ENCODE data around the gene CTDNEP1.

Gene CTDNEP1

DNA sequence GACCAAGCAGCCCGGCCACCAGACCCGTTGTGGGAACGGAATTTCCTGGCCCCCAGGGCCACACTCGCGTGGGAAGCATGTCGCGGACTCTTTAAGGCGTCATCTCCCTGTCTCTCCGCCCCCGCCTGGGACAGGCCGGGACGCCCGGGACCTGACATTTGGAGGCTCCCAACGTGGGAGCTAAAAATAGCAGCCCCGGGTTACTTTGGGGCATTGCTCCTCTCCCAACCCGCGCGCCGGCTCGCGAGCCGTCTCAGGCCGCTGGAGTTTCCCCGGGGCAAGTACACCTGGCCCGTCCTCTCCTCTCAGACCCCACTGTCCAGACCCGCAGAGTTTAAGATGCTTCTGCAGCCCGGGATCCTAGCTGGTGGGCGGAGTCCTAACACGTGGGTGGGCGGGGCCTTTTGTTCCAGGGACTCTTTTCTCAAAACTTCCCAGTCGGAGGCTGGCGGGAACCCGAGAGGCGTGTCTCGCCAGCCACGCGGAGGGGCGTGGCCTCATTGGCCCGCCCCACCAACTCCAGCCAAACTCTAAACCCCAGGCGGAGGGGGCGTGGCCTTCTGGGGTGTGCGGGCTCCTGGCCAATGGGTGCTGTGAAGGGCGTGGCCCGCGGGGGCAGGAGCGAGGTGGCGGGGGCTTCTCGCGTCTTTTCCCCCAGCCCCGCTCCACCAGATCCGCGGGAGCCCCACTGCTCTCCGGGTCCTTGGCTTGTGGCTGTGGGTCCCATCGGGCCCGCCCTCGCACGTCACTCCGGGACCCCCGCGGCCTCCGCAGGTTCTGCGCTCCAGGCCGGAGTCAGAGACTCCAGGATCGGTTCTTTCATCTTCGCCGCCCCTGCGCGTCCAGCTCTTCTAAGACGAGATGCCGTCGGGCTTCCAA, 29.8 kb upstream of the CTDNEP1 start, which contains the start of gene SLC2A4:
TSS of gene SLC2A4 (plus strand) at position 645 of the 879 bp plus-strand sequence. CDS start at position 862, 217 bp downstream.
- H3K4me3 ChIP-seq (ENCODE audit: low read depth, low read length): peak within 1 kb of the TSS; percentile 49
- peak; percentile 73 for DNase-seq (ENCODE audit: low read depth)

DNA sequence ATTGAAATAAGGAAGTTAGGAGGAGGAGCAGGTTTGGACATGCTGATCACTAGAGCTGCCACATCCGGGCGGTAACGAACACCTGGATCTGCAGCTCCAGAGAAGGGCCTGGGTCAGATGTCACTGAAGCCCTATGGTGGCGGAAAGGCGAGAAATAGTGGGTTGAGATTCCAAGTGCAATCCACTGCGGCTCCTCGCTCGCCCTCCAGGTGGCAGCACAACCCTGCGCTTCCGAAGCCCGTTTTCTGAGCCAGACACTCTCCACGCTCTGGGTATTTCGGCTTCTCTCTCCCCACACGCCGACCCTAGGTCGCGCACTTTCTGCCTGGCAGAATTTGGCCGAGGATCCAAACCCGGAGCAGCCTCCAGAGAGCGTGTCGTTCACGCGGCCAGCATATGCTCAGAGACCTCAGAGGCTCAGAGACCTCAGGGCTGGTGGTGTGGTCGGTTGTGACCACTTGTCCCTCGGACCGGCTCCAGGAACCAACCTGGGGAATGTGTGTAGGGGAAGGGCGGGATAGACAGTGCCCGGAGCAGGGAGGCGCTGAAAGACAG, 29.1 kb upstream of the CTDNEP1 start:
- DNase-seq (ENCODE audit: low read depth): no peak

DNA sequence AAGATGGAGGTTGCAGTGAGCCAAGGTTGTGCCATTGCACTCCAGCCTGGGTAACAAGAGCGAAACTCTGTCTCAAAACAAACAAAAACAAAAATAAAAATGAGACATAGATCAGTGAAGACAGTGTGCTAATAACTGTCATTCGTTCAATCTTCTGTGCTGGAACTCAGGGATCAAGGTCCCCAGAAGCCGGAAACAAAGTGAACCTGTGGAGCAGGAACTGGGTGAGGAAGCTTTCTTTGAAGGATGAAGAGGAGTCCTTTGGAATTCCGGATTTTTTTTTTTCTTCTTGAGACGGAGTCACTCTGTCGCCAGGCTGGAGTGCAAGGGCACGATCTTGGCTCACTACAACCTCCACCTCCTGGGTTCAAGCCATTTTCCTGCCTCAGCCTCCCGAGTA, 27.9 kb upstream of the CTDNEP1 start:
- DNase-seq (ENCODE audit: low read depth): no peak
- H3K4me3 ChIP-seq (ENCODE audit: low read depth, low read length): no peak overlapping the region

More for the DNA sequence above, 29.1 kb upstream of the CTDNEP1 start:
- peak overlapping the region; percentile 49 for H3K4me3 ChIP-seq (ENCODE audit: low read depth, low read length)

DNA sequence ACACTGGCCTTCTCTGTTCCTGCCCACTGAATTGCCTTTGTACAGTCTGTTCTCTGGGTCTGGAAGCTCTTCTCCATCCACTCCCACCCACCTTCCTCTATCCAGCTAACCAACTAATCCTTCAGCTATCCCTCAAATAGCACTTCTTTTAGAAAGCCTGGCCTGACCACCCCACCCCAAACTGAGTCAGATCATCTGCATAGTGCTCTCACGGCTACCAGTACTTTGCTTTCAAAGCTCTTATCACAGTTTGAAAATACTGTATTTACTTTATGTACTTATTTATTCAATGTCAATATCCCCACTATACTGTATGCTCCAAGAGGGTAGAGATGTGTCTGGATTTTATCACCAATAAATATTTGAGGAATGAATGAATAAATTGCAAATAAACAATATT, 15.2 kb upstream of the CTDNEP1 start:
- no peak overlapping the region for H3K4me3 ChIP-seq (ENCODE audit: low read depth, low read length)
- no peak for DNase-seq (ENCODE audit: low read depth)

DNA sequence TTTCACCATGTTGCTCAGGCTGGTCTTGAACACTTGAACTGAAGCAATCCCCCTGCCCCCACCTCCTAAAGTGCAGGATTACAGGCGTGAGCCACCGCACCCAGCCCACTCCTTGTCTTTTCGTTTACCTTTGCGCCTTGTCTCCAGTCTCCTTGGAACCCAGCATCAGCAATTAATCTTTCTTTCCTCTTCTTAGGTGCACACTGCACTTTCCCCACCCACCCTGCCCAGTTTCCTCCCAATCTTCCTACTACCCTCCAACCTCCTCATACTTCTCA, 12.2 kb upstream of the CTDNEP1 start:
- no peak overlapping the region for H3K4me3 ChIP-seq (ENCODE audit: low read depth, low read length)
- no peak for DNase-seq (ENCODE audit: low read depth)

DNA sequence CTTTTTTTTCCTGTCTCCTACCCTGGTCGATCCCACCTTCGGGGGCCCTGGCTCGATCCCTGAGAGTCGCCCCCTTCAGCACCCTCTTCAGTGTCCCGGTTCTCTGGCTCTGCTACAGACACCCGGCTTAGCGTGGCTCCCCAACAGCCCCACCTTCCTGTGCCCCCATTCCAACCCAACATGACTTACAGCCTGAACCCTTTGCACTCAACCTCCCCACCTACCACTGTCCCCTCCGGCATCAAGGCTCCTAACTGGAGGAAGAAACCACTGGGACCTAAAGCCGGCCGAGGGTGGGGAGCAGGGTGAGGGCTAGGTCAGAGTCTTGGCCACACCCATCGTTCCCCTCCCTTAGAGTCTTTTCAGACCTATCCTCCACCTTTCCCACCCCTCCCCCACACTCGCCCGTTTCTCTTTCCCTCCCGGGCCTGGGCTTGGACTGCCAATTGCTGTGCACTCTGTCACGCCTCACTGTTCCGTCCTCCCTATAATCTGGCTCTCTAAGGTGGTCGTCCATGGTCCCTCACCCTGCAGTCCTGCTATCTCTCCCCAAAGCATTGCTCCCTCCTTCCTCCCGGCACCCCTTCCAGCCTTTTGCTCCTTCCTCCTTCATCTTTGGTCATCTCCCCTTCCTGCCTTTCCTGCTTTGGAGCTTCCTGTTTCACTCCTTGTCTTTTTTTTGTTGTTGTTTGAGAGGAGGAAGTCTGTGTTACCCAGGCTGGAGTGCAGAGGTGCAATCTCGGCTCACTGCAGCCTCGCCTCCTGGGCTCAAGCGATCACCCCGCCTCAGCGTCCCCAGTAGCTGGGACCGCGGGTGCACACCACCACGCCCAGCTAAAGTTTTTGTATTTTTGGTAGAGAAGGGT, 11.6 kb upstream of the CTDNEP1 start:
- no peak overlapping the region for H3K4me3 ChIP-seq (ENCODE audit: low read depth, low read length)
- no peak for DNase-seq (ENCODE audit: low read depth)

DNA sequence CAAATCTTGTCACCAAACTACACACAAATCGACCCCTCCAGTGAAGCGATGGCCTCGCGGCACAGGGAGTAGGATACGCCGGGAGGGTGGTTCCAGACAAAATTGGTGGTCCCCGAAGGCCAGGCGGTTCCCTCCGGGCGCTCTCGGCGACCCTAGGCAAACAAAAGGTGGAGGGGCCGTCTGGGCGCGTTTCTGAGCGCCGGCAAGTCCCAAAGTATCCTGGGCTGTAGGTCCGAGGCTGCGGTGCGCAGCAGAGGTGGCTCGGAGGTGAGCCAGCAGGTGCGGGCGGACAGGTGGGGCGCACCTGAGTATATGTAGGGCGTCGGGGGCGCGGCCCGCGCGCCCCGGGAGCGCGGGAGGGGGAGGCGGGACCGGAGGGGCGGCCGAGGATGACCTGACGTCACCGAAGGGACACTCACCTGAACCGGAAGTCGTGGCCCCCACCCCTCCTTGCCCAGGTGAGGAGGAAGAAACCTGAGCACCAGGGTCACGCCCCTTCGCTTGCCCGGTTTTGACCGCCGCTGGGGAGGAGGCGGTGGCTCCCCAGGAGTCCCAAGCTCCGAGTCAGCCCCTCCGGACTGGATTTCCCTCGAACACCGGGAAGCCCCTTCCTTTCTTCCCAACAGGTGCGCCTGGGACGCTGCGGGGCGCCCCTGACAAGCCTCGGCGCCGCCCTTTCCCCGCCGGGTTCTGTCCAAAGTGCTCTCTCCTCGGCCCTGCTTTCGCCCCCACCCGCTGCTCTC, 10.8 kb upstream of the CTDNEP1 start, which contains the start of gene CLDN7:
TSS of gene CLDN7 (minus strand) at position 287 of the 743 bp plus-strand sequence. CDS start 435 bp downstream, outside the sequence.
- DNase-seq (ENCODE audit: low read depth): no peak
- peak within 1 kb of the TSS; percentile 40 for H3K4me3 ChIP-seq (ENCODE audit: low read depth, low read length)

DNA sequence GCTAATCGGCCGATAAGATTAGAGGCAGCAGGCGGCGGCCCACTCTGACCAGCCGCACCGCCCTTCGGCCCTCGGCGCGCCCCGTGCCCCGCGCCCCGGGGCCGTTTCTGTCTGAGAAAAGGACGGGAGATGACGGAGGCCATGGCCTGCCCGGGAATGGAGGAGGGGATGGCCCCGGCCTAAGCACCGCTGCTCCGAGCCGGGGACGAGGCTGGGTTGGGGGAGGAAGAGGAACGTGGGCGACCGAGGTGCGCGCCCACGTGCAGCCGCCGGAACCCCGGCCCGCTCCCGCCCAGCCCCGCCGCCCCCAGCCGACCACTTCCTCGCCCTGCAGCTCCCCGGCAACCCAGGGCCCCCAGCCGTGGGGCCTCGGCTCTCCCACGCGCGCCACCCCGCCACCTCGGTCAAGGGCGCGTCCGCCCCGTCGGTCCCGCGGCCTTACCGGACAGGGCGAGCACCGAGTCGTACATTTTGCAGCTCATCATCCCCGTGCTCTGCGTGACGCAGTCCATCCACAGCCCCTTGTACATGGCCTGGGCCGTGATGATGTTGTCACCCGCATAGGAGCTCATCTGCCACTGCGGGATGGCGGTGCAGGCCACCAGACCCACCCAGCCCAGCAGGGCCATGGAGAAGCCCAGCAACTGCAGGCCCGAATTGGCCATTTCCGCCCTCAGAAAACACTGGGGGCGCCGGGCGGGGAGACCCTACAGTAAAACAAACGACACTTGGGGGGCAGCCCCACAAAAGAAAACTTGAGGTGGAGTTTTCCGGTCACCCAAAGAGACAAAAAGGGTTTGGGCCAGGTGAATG, 10.1 kb upstream of the CTDNEP1 start:
- H3K4me3 ChIP-seq (ENCODE audit: low read depth, low read length): peak overlapping the region; percentile 40
- DNase-seq (ENCODE audit: low read depth): no peak

DNA sequence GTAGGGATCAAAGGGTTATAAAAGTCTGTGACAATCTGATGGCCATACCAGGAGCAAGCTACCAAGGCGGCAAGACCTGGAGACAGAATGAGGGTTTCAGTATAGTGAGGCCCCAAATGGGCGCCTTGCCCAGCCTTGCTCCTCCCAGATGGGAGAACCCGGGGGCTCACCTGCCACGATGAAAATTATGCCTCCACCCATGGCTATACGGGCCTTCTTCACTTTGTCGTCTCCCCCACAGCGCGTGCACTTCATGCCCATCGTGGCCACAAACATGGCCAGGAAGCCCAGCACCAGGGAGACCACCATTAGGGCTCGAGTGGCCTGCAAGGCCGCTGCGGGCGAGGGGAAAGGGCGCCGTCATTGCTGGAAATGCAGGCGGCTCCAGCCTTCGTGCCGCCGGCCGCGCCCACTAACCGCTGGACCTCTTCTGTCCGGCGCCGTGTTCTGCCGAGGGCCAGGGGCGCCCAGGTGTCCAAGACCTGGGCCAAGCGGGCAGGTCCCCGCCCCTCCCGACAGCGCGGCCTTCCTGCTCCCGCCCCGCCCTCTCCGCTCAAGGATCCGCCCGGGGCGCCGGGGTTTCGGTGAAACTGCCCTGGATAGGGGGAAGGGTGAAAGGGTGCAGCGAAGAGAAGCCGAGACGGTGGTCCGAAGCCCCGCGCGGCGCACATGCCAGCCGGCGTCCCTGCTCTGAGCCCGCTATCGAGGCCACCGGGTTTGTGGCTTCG, 9.3 kb upstream of the CTDNEP1 start:
- H3K4me3 ChIP-seq (ENCODE audit: low read depth, low read length): peak overlapping the region; percentile 40
- no peak for DNase-seq (ENCODE audit: low read depth)

DNA sequence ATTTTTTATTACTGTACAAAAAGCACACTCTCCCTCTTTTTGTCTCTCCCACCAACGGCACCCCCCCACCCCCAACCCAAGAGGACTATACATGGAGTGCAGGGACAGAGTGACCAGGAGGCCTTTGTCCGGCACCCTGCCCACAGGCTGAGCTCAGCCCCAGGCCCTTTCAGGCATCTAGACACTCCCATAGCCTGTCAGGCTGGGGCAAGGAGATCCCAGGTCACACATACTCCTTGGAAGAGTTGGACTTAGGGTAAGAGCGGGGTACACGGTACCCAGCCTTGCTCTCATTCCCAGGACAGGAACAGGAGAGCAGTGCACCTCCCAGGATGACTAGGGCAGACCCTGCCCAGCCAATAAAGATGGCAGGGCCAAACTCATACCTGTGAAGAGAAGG, 8.6 kb upstream of the CTDNEP1 start:
- no peak overlapping the region for H3K4me3 ChIP-seq (ENCODE audit: low read depth, low read length)
- DNase-seq (ENCODE audit: low read depth): no peak

DNA sequence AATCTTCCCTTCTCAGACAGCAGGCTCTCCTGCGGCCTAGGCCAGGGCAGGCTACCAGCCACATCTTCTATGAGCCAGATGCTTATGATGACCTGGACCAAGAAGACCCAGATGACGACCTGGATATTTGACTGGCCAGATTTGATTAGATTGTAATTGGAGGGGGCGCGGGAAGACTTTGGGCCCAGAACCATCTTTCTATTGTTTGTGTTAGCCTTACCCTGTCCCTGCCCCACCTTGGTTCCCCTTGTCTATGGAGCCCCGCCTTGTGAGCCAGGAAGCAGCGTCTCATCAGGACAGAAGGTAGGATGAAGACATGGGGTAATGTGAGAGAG, 8.0 kb upstream of the CTDNEP1 start:
- no peak for DNase-seq (ENCODE audit: low read depth)
- H3K4me3 ChIP-seq (ENCODE audit: low read depth, low read length): no peak overlapping the region

DNA sequence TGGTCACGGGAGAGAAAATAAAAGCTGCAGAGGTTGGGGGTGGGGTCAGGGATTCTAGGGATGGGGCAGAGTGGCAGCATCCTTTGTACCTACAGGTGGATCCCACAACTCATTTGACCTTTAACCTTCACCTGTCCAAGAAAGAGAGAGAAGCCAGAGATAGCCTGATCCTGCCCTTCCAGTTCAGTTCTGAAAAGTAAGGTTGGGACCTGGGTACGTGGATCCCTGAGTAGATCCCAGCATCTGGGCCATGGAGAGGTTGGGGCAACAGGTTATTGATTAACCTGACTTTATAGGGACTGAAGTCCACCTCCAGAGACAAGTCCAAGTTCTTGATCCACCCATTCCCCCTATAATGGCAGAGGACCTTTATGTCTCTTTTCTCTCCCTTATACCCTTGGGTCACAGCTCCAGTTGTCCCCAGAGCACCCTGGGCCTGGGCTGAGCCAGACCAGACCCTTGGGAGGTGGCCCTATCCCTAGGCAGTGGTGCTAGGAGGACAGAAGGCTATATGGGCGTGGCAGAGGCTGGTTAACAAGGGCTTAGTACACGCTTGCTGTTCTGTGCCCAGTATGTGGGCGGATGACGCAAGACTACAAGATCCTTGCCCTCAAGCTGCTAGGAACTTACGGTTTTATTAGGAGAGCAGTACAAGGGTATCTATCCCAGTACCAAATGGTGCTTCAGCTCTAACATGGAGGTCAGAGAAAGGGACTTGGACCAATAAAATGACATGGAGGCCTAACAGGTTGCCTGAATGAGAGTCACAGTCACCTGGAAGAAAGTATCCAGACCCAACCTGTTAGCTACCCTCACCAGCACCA, 7.4 kb upstream of the CTDNEP1 start:
- H3K4me3 ChIP-seq (ENCODE audit: low read depth, low read length): no peak overlapping the region
- no peak for DNase-seq (ENCODE audit: low read depth)

DNA sequence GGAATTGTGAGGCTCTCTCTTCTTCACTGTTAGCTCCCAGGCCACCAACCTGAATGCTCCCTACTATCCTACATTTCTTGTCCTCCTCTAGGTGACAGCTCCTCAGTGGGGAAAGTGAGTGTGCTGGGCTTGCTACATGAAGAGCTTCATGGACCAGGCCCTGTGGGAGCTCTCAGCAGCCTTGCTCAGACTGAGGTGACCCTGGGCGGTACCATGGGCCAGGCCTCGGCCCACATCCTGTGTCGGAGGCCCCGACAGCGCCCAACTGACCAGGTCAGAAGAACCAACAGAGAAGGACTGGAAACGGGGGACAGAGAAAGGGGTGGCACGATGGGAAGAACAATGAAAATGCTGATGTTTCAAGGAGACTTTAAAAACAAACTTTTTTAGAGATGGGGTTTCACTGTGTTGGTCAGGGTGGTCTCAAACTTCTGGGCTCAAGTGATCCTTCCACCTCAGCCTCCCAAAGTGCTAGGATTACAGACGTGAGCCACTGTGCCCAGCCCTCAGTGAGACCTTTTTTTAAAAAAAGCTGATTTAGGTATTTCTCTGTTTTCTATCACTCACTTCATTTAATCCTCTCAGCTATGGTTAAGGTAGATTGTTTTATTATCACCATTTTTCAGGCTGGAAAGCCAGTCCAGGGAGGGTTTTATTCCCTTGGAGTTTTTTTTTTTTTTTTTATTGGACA, 5.4 kb upstream of the CTDNEP1 start:
- no peak for DNase-seq (ENCODE audit: low read depth)
- no peak overlapping the region for H3K4me3 ChIP-seq (ENCODE audit: low read depth, low read length)

DNA sequence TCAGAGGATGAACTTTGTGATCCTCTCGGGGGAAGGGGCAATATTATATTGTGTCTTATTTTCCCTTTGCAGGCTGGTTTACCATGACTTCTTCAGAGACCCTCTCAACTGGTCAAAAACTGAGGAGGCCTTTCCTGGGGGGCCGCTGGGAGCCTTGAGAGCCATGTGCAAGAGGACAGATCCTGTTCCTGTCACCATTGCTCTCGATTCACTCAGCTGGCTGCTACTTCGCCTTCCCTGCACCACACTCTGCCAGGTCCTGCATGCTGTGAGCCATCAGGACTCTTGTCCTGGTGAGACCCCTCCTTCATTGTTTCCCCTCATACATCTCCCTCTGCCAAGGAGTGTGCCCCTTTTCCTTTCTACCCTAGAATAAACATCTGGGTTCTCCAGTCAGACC, 3.0 kb upstream of the CTDNEP1 start:
- DNase-seq (ENCODE audit: low read depth): no peak
- no peak overlapping the region for H3K4me3 ChIP-seq (ENCODE audit: low read depth, low read length)

DNA sequence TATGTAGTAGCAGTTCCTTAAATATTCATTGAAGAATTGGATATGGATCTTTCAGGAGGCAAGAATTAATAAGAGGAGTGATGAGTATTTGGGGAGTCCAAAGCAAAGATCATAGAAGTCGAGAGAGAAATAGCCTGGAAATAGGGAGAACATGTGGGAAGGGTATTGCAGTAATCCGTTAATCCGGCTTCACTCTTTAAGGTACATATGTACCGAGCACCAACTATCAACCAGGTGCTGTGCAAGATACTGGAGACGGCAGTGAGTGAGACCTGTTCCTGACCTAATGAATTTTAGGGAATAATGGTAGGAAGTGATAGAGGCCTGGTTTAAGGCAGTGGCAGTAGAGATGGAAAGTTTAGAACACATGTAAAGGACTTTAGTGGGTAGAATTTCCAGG, 1.5 kb upstream of the CTDNEP1 start:
- DNase-seq (ENCODE audit: low read depth): no peak
- peak overlapping the region; percentile 87 for H3K4me3 ChIP-seq (ENCODE audit: low read depth, low read length)

DNA sequence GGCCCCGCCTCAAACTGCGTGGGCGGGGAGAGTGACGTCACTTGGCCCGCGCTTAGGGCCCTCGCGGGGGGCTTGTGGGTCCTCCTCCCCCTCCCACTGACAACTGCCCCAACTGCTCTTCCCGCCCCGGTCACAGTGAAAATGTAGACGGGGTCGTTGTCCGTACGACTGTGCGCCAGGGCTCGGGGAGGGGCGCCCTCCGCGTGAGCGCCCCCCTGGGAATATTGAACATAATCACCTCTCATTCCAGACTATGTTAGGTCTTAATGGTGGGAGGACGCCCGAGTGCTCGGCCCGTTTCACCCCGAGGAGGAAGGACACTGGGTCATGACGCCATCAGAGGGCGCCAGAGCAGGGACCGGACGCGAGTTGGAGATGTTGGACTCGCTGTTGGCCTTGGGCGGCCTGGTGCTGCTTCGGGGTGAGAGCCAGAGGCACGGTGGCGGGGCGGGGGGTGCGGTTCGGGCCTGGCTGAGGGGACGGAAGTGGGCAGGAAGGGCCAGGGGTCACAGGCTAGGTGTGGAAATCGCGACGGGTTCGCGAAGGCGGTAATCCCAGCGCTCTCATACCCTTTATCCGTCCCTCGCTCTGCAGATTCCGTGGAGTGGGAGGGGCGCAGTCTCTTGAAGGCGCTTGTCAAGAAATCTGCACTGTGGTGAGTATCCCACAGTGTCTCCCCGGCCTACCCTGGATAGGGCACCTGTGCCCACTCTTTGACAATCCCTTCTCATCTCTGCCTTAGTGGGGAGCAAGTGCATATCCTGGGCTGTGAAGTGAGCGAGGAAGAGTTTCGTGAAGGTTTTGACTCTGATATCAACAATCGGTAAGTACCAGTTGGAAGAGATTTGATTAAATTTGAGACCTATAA, 876 bp upstream of the CTDNEP1 start, which contains the start of gene ELP5:
TSS of gene ELP5 (plus strand) at position 40 of the 868 bp plus-strand sequence. CDS start at position 376, 336 bp downstream.
- H3K4me3 ChIP-seq (ENCODE audit: low read depth, low read length): peak within 1 kb of the TSS; percentile 87
- DNase-seq (ENCODE audit: low read depth): peak; percentile 83

Data from skeletal muscle cell (primary cell).